Neural cell (in vitro differentiated cells): ENCODE results near the gene LDLRAD4. TPM values are rescaled to one million over a fixed set of nuclear protein-coding genes. Genes with fewer than 3 reads are reported as not detected.

Source experiments
- H2AFZ ChIP-seq: fragments of 200-600, 300-800 bp; sonication (generic), shearing (Covaris generic); 2 replicates; pipeline ENCODE4 v1.6.0; 2014; ENCODE audit warnings: low read depth, mild to moderate bottlenecking, antibody characterized with exemption, low read length, moderate library complexity
- H3F3A ChIP-seq: fragments of 200-600 bp; shearing (Covaris generic); 2 replicates; pipeline ENCODE4 v1.6.1; 2016; ENCODE audit warnings: mild to moderate bottlenecking, moderate library complexity, mixed read lengths, antibody characterized with exemption, low read length; ENCODE audit not compliant: insufficient read depth, poor library complexity, severe bottlenecking
- H3K27ac ChIP-seq: fragments of 200-600, 300-800 bp; sonication (generic), shearing (Covaris generic); 2 replicates; pipeline ENCODE4 v1.5.1; 2014; ENCODE audit warnings: mild to moderate bottlenecking, low read length, moderate library complexity
- H3K27me3 ChIP-seq: fragments of 300-800, 200-600 bp; sonication (generic), shearing (Covaris generic); 2 replicates; pipeline ENCODE4 v1.6.0; 2014; ENCODE audit warnings: mild to moderate bottlenecking, low read depth, low read length, moderate library complexity; ENCODE audit not compliant: insufficient read depth
- H3K36me3 ChIP-seq: fragments of 300-800, 200-600 bp; sonication (generic), shearing (Covaris generic); 2 replicates; pipeline ENCODE4 v1.5.1; 2014; ENCODE audit warnings: mild to moderate bottlenecking, antibody characterized with exemption, low read length, moderate library complexity; ENCODE audit not compliant: insufficient read depth
- H3K4me2 ChIP-seq: fragments of 300-800, 200-600 bp; sonication (generic), shearing (Covaris generic); 2 replicates; pipeline ENCODE4 v1.6.0; 2014; ENCODE audit warnings: mild to moderate bottlenecking, low read length
- H3K4me3 ChIP-seq: fragments of 300-800, 200-600 bp; sonication (generic), shearing (Covaris generic); 2 replicates; pipeline ENCODE4 v1.5.1; 2014; ENCODE audit warnings: mild to moderate bottlenecking, low read length, moderate library complexity
- H3K79me2 ChIP-seq: fragments of 200-600 bp; shearing (Covaris generic); replicated peaks from 2 replicates; pipeline ENCODE4 v1.6.0; 2014; ENCODE audit warnings: mild to moderate bottlenecking, low read length, moderate library complexity; ENCODE audit not compliant: insufficient read depth
- H3K9ac ChIP-seq: fragments of 300-800, 200-600 bp; sonication (generic), shearing (Covaris generic); 2 replicates; pipeline ENCODE4 v1.6.1; 2016; ENCODE audit warnings: mild to moderate bottlenecking, low read length, mixed read lengths
- H3K9me2 ChIP-seq: fragments of 200-600 bp; shearing (Covaris generic); 2 replicates; pipeline ENCODE4 v1.6.1; 2016; ENCODE audit warnings: mild to moderate bottlenecking, low read length, mixed read lengths; ENCODE audit not compliant: insufficient read depth
- H3K9me3 ChIP-seq: fragments of 200-600, 300-800 bp; sonication (generic), shearing (Covaris generic); 2 replicates; pipeline ENCODE4 v1.6.1; 2016; ENCODE audit warnings: mild to moderate bottlenecking, mixed run types, low read length, moderate library complexity, mixed read lengths
- H4K20me1 ChIP-seq: fragments of 200-600 bp; shearing (Covaris generic); 2 replicates; pipeline ENCODE4 v1.6.1; 2016; ENCODE audit warnings: mild to moderate bottlenecking, mixed run types; ENCODE audit not compliant: insufficient read depth
- CTCF ChIP-seq: fragments of 450-650 bp; IDR thresholded peaks from 2 replicates; pipeline ENCODE4 v1.5.1; 2014; ENCODE audit warnings: antibody characterized with exemption, mild to moderate bottlenecking, moderate library complexity; ENCODE audit not compliant: poor library complexity, severe bottlenecking
- EP300 ChIP-seq: fragments of 450-650 bp; conservative IDR thresholded peaks from 2 replicates; pipeline ENCODE4 v1.6.1; 2014; ENCODE audit warnings: antibody characterized with exemption, mild to moderate bottlenecking, moderate library complexity; ENCODE audit not compliant: poor library complexity, severe bottlenecking
- EZH2 ChIP-seq: fragments of 200-600, 300-800 bp; shearing (Covaris generic), sonication (generic); IDR thresholded peaks from 2 replicates; pipeline ENCODE4 v1.6.1; 2014; ENCODE audit warnings: antibody characterized with exemption, low read length, borderline replicate concordance, mild to moderate bottlenecking; ENCODE audit not compliant: insufficient read depth, poor library complexity, severe bottlenecking
- MXI1 ChIP-seq: fragments of 450-650 bp; conservative IDR thresholded peaks from 2 replicates; pipeline ENCODE4 v1.6.1; 2014; ENCODE audit warnings: antibody characterized with exemption, mild to moderate bottlenecking; ENCODE audit not compliant: poor library complexity, severe bottlenecking
- POLR2AphosphoS5 ChIP-seq: IDR thresholded peaks from 2 replicates; pipeline ENCODE4 v1.6.1; 2012
- RAD21 ChIP-seq: fragments of 450-650 bp; conservative IDR thresholded peaks from 2 replicates; pipeline ENCODE4 v1.6.1; 2014; ENCODE audit warnings: antibody characterized with exemption, mild to moderate bottlenecking, moderate library complexity
- SMC3 ChIP-seq: fragments of 450-650 bp; conservative IDR thresholded peaks from 2 replicates; pipeline ENCODE4 v1.6.1; 2014; ENCODE audit warnings: antibody characterized with exemption, mild to moderate bottlenecking, moderate library complexity; ENCODE audit not compliant: poor library complexity
- TAF1 ChIP-seq: IDR thresholded peaks from 2 replicates; pipeline ENCODE4 v1.6.1; 2012; ENCODE audit warnings: low read depth
- polyA plus RNA-seq: library from polyadenylated mRNA; depleted of rRNA; stranded (reverse); fragments of >200 nt; gene quantifications from 2 replicates; pipeline ENCODE4 v1.2.3, GENCODE V29; 2014
- TF ChIP-seq, protein P1 (sequence below): IDR thresholded peaks from 2 replicates; pipeline ENCODE4 v1.6.1; 2012; ENCODE audit warnings: borderline replicate concordance

The LDLRAD4 gene
- polyA plus RNA-seq, 1 donor from 2014 or later: 3.7 TPM

GRCh38 chr18:13558790-13559189 lies 340.2 kb downstream of the LDLRAD4 start:
- Histone ChIP-seq H3F3A (no peaks in the 10 kb centered on the region), H3K27me3 (no peaks in the 10 kb centered on the region), H3K9me2 (no peaks in the 10 kb centered on the region), H3K4me2 (no peak overlapping the region), H3K4me3 (no peak overlapping the region), H3K9me3 (no peaks in the 10 kb centered on the region), H3K79me2 (no peaks in the 10 kb centered on the region), H3K9ac (no peak overlapping the region), H3K36me3 (no peaks in the 10 kb centered on the region), H4K20me1 (no peaks in the 10 kb centered on the region), H2AFZ (no peak overlapping the region), H3K27ac (no peak overlapping the region)
- TF ChIP-seq MXI1 (no peak), POLR2AphosphoS5 (no peak), CTCF (no peak), SMC3 (no peak), EZH2 (no peak), EP300 (no peak), TAF1 (no peak), RAD21 (no peak)
- TF ChIP-seq, protein P1, sequence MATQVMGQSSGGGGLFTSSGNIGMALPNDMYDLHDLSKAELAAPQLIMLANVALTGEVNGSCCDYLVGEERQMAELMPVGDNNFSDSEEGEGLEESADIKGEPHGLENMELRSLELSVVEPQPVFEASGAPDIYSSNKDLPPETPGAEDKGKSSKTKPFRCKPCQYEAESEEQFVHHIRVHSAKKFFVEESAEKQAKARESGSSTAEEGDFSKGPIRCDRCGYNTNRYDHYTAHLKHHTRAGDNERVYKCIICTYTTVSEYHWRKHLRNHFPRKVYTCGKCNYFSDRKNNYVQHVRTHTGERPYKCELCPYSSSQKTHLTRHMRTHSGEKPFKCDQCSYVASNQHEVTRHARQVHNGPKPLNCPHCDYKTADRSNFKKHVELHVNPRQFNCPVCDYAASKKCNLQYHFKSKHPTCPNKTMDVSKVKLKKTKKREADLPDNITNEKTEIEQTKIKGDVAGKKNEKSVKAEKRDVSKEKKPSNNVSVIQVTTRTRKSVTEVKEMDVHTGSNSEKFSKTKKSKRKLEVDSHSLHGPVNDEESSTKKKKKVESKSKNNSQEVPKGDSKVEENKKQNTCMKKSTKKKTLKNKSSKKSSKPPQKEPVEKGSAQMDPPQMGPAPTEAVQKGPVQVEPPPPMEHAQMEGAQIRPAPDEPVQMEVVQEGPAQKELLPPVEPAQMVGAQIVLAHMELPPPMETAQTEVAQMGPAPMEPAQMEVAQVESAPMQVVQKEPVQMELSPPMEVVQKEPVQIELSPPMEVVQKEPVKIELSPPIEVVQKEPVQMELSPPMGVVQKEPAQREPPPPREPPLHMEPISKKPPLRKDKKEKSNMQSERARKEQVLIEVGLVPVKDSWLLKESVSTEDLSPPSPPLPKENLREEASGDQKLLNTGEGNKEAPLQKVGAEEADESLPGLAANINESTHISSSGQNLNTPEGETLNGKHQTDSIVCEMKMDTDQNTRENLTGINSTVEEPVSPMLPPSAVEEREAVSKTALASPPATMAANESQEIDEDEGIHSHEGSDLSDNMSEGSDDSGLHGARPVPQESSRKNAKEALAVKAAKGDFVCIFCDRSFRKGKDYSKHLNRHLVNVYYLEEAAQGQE: no peak

DNA sequence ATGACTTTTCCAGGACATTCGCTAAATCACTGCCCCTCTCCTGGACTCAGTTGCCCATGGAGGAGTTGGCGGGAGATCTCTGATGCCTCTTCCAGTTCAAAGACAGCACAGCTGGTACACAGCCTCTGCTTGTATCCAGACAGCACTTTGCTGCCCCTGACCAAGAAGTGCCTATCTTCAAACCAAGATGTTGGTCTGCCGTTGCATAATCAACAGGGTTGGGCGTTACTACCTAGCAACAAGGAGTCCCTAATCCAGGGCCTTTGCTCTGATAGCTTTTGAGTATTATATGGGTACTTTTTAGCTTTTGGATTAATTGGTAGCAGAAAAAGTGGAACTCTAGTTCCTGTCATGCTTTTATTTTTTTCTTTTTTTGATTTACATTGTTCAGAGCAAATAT lies 341.2 kb downstream of the LDLRAD4 start:
- Histone ChIP-seq H3K9me3 (no peaks in the 10 kb centered on the region), H3K79me2 (no peaks in the 10 kb centered on the region), H2AFZ (no peak overlapping the region), H3K36me3 (no peaks in the 10 kb centered on the region), H3K9ac (no peak overlapping the region), H3K4me3 (no peak overlapping the region), H3K27ac (no peak overlapping the region), H3K9me2 (no peaks in the 10 kb centered on the region), H3K4me2 (no peak overlapping the region), H4K20me1 (no peaks in the 10 kb centered on the region), H3F3A (no peaks in the 10 kb centered on the region), H3K27me3 (no peaks in the 10 kb centered on the region)
- no peak for TF ChIP-seq POLR2AphosphoS5
- no peak for TF ChIP-seq TAF1
- TF ChIP-seq, protein P1: no peak
- no peak for TF ChIP-seq MXI1
- no peak for TF ChIP-seq EP300
- TF ChIP-seq EZH2: no peak
- no peak for TF ChIP-seq RAD21
- no peak for TF ChIP-seq SMC3
- TF ChIP-seq CTCF: no peak
